HepG2 (cell line): ENCODE data around the gene XXYLT1. TPM values are rescaled to one million over a fixed set of nuclear protein-coding genes. Genes with fewer than 3 reads are reported as not detected.

Experiments used
- AHR ChIP-seq: IDR thresholded peaks from 2 replicates; pipeline ENCODE4 v1.6.1; 2018; ENCODE audit warnings: missing genetic modification reagents, missing compliant biosample characterization
- BCL3 ChIP-seq: sonication (generic); formaldehyde crosslinking; IDR thresholded peaks from 2 replicates; pipeline ENCODE4 v1.5.1; 2020; ENCODE audit warnings: mild to moderate bottlenecking, missing genetic modification reagents, moderate library complexity
- DDIT3 ChIP-seq: sonication (generic); formaldehyde crosslinking; IDR thresholded peaks from 2 replicates; pipeline ENCODE4 v1.4.0; 2020; ENCODE audit warnings: mild to moderate bottlenecking, missing genetic modification reagents
- MTF1 ChIP-seq: sonication (generic); formaldehyde crosslinking; IDR thresholded peaks from 2 replicates; pipeline ENCODE4 v1.5.0; 2020; ENCODE audit warnings: missing genetic modification reagents
- POGK ChIP-seq: sonication (generic); formaldehyde crosslinking; conservative IDR thresholded peaks from 2 replicates; pipeline ENCODE4 v1.8.0; 2022; ENCODE audit warnings: mild to moderate bottlenecking, moderate library complexity, missing genetic modification reagents
- SOX6 ChIP-seq, 2 experiments: fragments of 450-650 bp in 1 of 2; sonication (generic) in 1 of 2; formaldehyde crosslinking in 1 of 2; IDR thresholded peaks; 2 replicates each; pipeline versions ENCODE4 v1.4.0 to v1.6.1; 2017 to 2020; ENCODE audit warnings: antibody characterized with exemption in 1 of 2, mild to moderate bottlenecking in 1 of 2, missing genetic modification reagents in 1 of 2
- U2AF2 ChIP-seq: fragments of 200-400 bp; formaldehyde crosslinking; IDR thresholded peaks from 2 replicates; pipeline ENCODE4 v1.6.1; 2017; ENCODE audit warnings: low read depth, mild to moderate bottlenecking, low read length
- ZEB1 ChIP-seq: IDR thresholded peaks from 2 replicates; pipeline ENCODE4 v1.6.1; 2012; ENCODE audit warnings: mild to moderate bottlenecking, low read depth, inconsistent platforms; ENCODE audit not compliant: insufficient replicate concordance
- ZFYVE20 ChIP-seq: sonication (generic); formaldehyde crosslinking; IDR thresholded peaks from 2 replicates; pipeline ENCODE4 v1.8.0; 2023; ENCODE audit warnings: low read depth, mild to moderate bottlenecking, moderate library complexity, missing genetic modification reagents, borderline replicate concordance
- ZNF138 ChIP-seq: sonication (generic); formaldehyde crosslinking; IDR thresholded peaks from 2 replicates; pipeline ENCODE4 v1.5.0; 2020; ENCODE audit warnings: mild to moderate bottlenecking, low read depth, missing genetic modification reagents
- ZNF225 ChIP-seq: sonication (generic); formaldehyde crosslinking; IDR thresholded peaks from 2 replicates; pipeline ENCODE4 v1.4.0; 2020; ENCODE audit warnings: mild to moderate bottlenecking, missing genetic modification reagents
- ZNF335 ChIP-seq: sonication (generic); formaldehyde crosslinking; IDR thresholded peaks from 2 replicates; pipeline ENCODE4 v1.4.0; 2020; ENCODE audit warnings: missing genetic modification reagents
- ZNF687 ChIP-seq: sonication (generic); formaldehyde crosslinking; IDR thresholded peaks from 2 replicates; pipeline ENCODE4 v1.5.1; 2020; ENCODE audit warnings: mild to moderate bottlenecking, missing genetic modification reagents, moderate library complexity
- ZNF713 ChIP-seq: sonication (generic); formaldehyde crosslinking; IDR thresholded peaks from 2 replicates; pipeline ENCODE4 v1.4.0; 2020; ENCODE audit warnings: mild to moderate bottlenecking, missing genetic modification reagents
- ZNF781 ChIP-seq: sonication (generic); formaldehyde crosslinking; IDR thresholded peaks from 2 replicates; pipeline ENCODE4 v1.5.1; 2020; ENCODE audit warnings: borderline replicate concordance, mild to moderate bottlenecking, missing genetic modification reagents; ENCODE audit errors: not compliant biosample characterization
- ZNF800 ChIP-seq: sonication (generic); formaldehyde crosslinking; IDR thresholded peaks from 2 replicates; pipeline ENCODE4 v1.4.0; 2020; ENCODE audit warnings: missing genetic modification reagents
- ZSCAN20 ChIP-seq: sonication (generic); formaldehyde crosslinking; IDR thresholded peaks from 2 replicates; pipeline ENCODE4 v1.4.0; 2020; ENCODE audit warnings: missing genetic modification reagents, mild to moderate bottlenecking, borderline replicate concordance
- polyA plus RNA-seq, 8 experiments: library from polyadenylated mRNA; depleted of rRNA in 3 of 8; stranded (reverse) in 7 of 8; unstranded in 1 of 8; fragments of >200 nt; fragmentation: Illumina TruSeq in 4 of 8; extraction: Trizol in 4 of 8; gene quantifications; 2 replicates each; pipeline versions ENCODE4 v1.2.1 to v1.2.3, GENCODE V29; 2011 to 2016; ENCODE audit warnings: low read depth in 4 of 8, missing spikeins in 1 of 8, mixed read lengths in 1 of 8; ENCODE audit not compliant: insufficient read depth in 1 of 8
- total RNA-seq, 5 experiments: library from RNA; depleted of rRNA; stranded (reverse); fragments of >200 nt; fragmentation: Illumina TruSeq; extraction: Trizol; gene quantifications; 2 replicates each; pipeline ENCODE4 v1.2.3, GENCODE V29; 2016; ENCODE audit warnings: low read depth in 1 of 5

The XXYLT1 gene
- total and polyA plus RNA-seq, 2 of the 13 experiments (the other 11 are each of a cell fraction or from before 2014, with no cell fraction given): 17.7 to 19.0 TPM

- TF ChIP-seq ZEB1 (no peak), ZNF335 (CRISPR knock-in tag) (no peak), SOX6 (IDR thresholded peaks at IDR 0.05) (no peak), SOX6 (CRISPR knock-in tag; IDR thresholded peaks at IDR 0.05) (peak; percentile 23; the same call in 1 of the 2 replicates), ZNF713 (CRISPR knock-in tag) (no peak), ZFYVE20 (no peak), ZNF225 (no peak), ZSCAN20 (CRISPR knock-in tag) (no peak), BCL3 (CRISPR knock-in tag) (peak; percentile 53; the same call in 1 of the 2 replicates), U2AF2 (no peak), AHR (no peak), DDIT3 (CRISPR knock-in tag) (no peak), ZNF138 (CRISPR knock-in tag) (no peak), POGK (CRISPR knock-in tag) (no peak), ZNF687 (CRISPR knock-in tag) (peak; percentile 71), ZNF800 (no peak), MTF1 (CRISPR knock-in tag) (no peak), ZNF781 (no peak)
These were observed 152.9 kb downstream of the XXYLT1 start (continued) for GRCh38 chr3:195117978-195118581.
